ENCODE data around the gene DIS3L2.
"Not testable (repeated sequence)": the region's sequence is repeated elsewhere in the genome, so short reads cannot be mapped to it uniquely, and the experiment has no call there.

Gene DIS3L2

GRCh38 chr2:232174662-232175061, 213.1 kb downstream of the DIS3L2 start:
- TF ChIP-seq CTCF (IDR thresholded peaks at IDR 0.05; ENCODE audit: borderline replicate concordance, insufficient read depth, low read depth, low read length): no peak
- H3K4me3 ChIP-seq (ENCODE audit: low read depth, low read length): no peak overlapping the region

- H3K4me3 ChIP-seq (ENCODE audit: low read depth, low read length): not testable (repeated sequence)
Observed at GRCh38 chr2:232176587-232176986, 215.1 kb downstream of the DIS3L2 start.

- no peak for TF ChIP-seq CTCF (IDR thresholded peaks at IDR 0.05; ENCODE audit: borderline replicate concordance, insufficient read depth, low read depth, low read length)
- H3K4me3 ChIP-seq (ENCODE audit: low read depth, low read length): no peak overlapping the region
Observed at GRCh38 chr2:232183279-232183678, 221.8 kb downstream of the DIS3L2 start.

- H3K4me3 ChIP-seq (ENCODE audit: low read depth, low read length): no peak overlapping the region
- TF ChIP-seq CTCF (IDR thresholded peaks at IDR 0.05; ENCODE audit: borderline replicate concordance, insufficient read depth, low read depth, low read length): no peak
Observed at GRCh38 chr2:232184346-232184745, 222.8 kb downstream of the DIS3L2 start.

GRCh38 chr2:232190796-232191195, 229.3 kb downstream of the DIS3L2 start:
- no peak for TF ChIP-seq CTCF (IDR thresholded peaks at IDR 0.05; ENCODE audit: borderline replicate concordance, insufficient read depth, low read depth, low read length)
- no peak overlapping the region for H3K4me3 ChIP-seq (ENCODE audit: low read depth, low read length)

GRCh38 chr2:232195487-232195886, 234.0 kb downstream of the DIS3L2 start:
- no peak overlapping the region for H3K4me3 ChIP-seq (ENCODE audit: low read depth, low read length)
- no peak for TF ChIP-seq CTCF (IDR thresholded peaks at IDR 0.05; ENCODE audit: borderline replicate concordance, insufficient read depth, low read depth, low read length)

GRCh38 chr2:232196802-232197201, 235.3 kb downstream of the DIS3L2 start:
- H3K4me3 ChIP-seq (ENCODE audit: low read depth, low read length): no peak overlapping the region
- no peak for TF ChIP-seq CTCF (IDR thresholded peaks at IDR 0.05; ENCODE audit: borderline replicate concordance, insufficient read depth, low read depth, low read length)

GRCh38 chr2:232200195-232200594, 238.7 kb downstream of the DIS3L2 start:
- no peak for TF ChIP-seq CTCF (IDR thresholded peaks at IDR 0.05; ENCODE audit: borderline replicate concordance, insufficient read depth, low read depth, low read length)

More at GRCh38 chr2:232200195-232200594, 238.7 kb downstream of the DIS3L2 start:
- no peak overlapping the region for H3K4me3 ChIP-seq (ENCODE audit: low read depth, low read length)

All from GM12875 (cell line).